GM18870 (cell line): ENCODE results near the gene CACNG1.
"Not testable (repeated sequence)": the region's sequence is repeated elsewhere in the genome, so short reads cannot be mapped to it uniquely, and the experiment has no call there.

Experiments used
- ATAC-seq: cut with Tn5 transposase; IDR thresholded peaks from one replicate; pipeline ENCODE4 v1.9.1; 2021; ENCODE audit warnings: moderate library complexity; ENCODE audit not compliant: unreplicated experiment

The CACNG1 gene

GRCh38 chr17:67024736-67025135, 19.6 kb upstream of the CACNG1 start:
- ATAC-seq, result no peak

GRCh38 chr17:67025216-67025792, 19.1 kb upstream of the CACNG1 start:
- ATAC-seq, result no peak

GRCh38 chr17:67026341-67026740, 18.0 kb upstream of the CACNG1 start:
- ATAC-seq, result no peak

GRCh38 chr17:67027031-67027628, 17.2 kb upstream of the CACNG1 start:
- no peak for ATAC-seq

GRCh38 chr17:67030641-67031040, 13.7 kb upstream of the CACNG1 start:
- ATAC-seq, result no peak

- no peak for ATAC-seq
Measured at GRCh38 chr17:67032382-67032781, 12.0 kb upstream of the CACNG1 start.

GRCh38 chr17:67032985-67033384, 11.4 kb upstream of the CACNG1 start:
- ATAC-seq, result no peak

- ATAC-seq, result no peak
Measured at GRCh38 chr17:67033613-67034012, 10.7 kb upstream of the CACNG1 start.

- peak; percentile 80 for ATAC-seq
Measured at GRCh38 chr17:67035131-67036083, 8.9 kb upstream of the CACNG1 start.

GRCh38 chr17:67038861-67039365, 5.4 kb upstream of the CACNG1 start:
- ATAC-seq, result no peak

GRCh38 chr17:67040652-67041051, 3.7 kb upstream of the CACNG1 start:
- ATAC-seq, result no peak

GRCh38 chr17:67041119-67041518, 3.2 kb upstream of the CACNG1 start:
- ATAC-seq, result not testable (repeated sequence)

- ATAC-seq, result no peak
Measured at GRCh38 chr17:67041531-67041930, 2.8 kb upstream of the CACNG1 start.

- ATAC-seq, result no peak
Measured at GRCh38 chr17:67041941-67042899, 2.1 kb upstream of the CACNG1 start.

GRCh38 chr17:67043283-67043682, 1.1 kb upstream of the CACNG1 start:
- no peak for ATAC-seq

- no peak for ATAC-seq
Measured at GRCh38 chr17:67044940-67045339, 586 bp downstream of the CACNG1 start.

- no peak for ATAC-seq
Measured at GRCh38 chr17:67046398-67046797, 2.0 kb downstream of the CACNG1 start.

GRCh38 chr17:67047382-67047781, 3.0 kb downstream of the CACNG1 start:
- ATAC-seq, result no peak

GRCh38 chr17:67049025-67049739, 4.8 kb downstream of the CACNG1 start:
- ATAC-seq, result no peak

GRCh38 chr17:67050066-67050465, 5.7 kb downstream of the CACNG1 start:
- no peak for ATAC-seq
